OCI-LY7 (cell line): ENCODE results near the gene SLC29A3. TPM values are rescaled to one million over a fixed set of nuclear protein-coding genes. Genes with fewer than 3 reads are reported as not detected.

Source experiments
- BruUV-seq: library from RNA; stranded (reverse); fragments of 400-500 nt; replicated peaks from 2 replicates; lab custom pipeline; 2021; lab: Mats Ljungman, UMichigan
- CTCF ChIA-PET: fragments of 300-600 bp; sonication (Branson Sonifier 250); formaldehyde crosslinking; loops from one replicate; lab custom pipeline; 2022; ENCODE audit warnings: antibody characterized with exemption; ENCODE audit not compliant: unreplicated experiment; lab: Charles Lee
- POLR2A ChIA-PET: fragments of 300-600 bp; sonication (Branson Sonifier 250); formaldehyde crosslinking; loops from one replicate; lab custom pipeline; 2022; ENCODE audit warnings: antibody characterized with exemption; lab: Charles Lee
- DNase-seq: peaks from one replicate; pipeline ENCODE4 v3.0.0-alpha.2; 2015; ENCODE audit warnings: low spot score
- H2AFZ ChIP-seq: fragments of 200-600 bp; sonication (generic), shearing (Covaris generic); 2 replicates; pipeline ENCODE4 v1.6.1; 2014; ENCODE audit warnings: mild to moderate bottlenecking, antibody characterized with exemption, low read length, moderate library complexity
- H3K27ac ChIP-seq: fragments of 200-600 bp; sonication (generic); 2 replicates; pipeline ENCODE4 v1.5.1; 2014; ENCODE audit warnings: mixed run types, low read depth, mild to moderate bottlenecking, moderate library complexity, low read length, inconsistent platforms; ENCODE audit not compliant: poor library complexity, severe bottlenecking
- H3K36me3 ChIP-seq: fragments of 200-600 bp; sonication (generic); 2 replicates; pipeline ENCODE4 v1.6.1; 2014; ENCODE audit warnings: mild to moderate bottlenecking, antibody characterized with exemption, low read length, moderate library complexity, mixed read lengths; ENCODE audit not compliant: insufficient read depth
- H3K4me1 ChIP-seq: fragments of 200-600 bp; sonication (generic); 2 replicates; pipeline ENCODE4 v1.5.1; 2014; ENCODE audit warnings: mild to moderate bottlenecking, low read length; ENCODE audit not compliant: insufficient read depth, poor library complexity, severe bottlenecking
- H3K4me2 ChIP-seq: fragments of 200-600 bp; sonication (generic); 2 replicates; pipeline ENCODE4 v1.6.1; 2014; ENCODE audit warnings: mild to moderate bottlenecking, low read length
- H3K4me3 ChIP-seq: fragments of 200-600 bp; sonication (generic); 2 replicates; pipeline ENCODE4 v1.5.1; 2014; ENCODE audit warnings: mild to moderate bottlenecking, low read depth, low read length; ENCODE audit not compliant: poor library complexity, severe bottlenecking
- H3K79me2 ChIP-seq: fragments of 200-600 bp; sonication (generic); 2 replicates; pipeline ENCODE4 v1.6.1; 2016; ENCODE audit warnings: low read depth, mild to moderate bottlenecking, low read length, moderate library complexity, mixed read lengths; ENCODE audit not compliant: insufficient read depth
- H3K9me2 ChIP-seq: fragments of 200-600 bp; sonication (generic); 2 replicates; pipeline ENCODE4 v1.6.1; 2016; ENCODE audit warnings: mild to moderate bottlenecking, low read length, mixed read lengths; ENCODE audit not compliant: insufficient read depth
- H3K9me3 ChIP-seq: fragments of 200-600 bp; sonication (generic); 2 replicates; pipeline ENCODE4 v1.6.1; 2014; ENCODE audit warnings: mild to moderate bottlenecking, mixed run types, low read length, mixed read lengths
- H4K20me1 ChIP-seq: fragments of 200-600 bp; sonication (generic); 2 replicates; pipeline ENCODE4 v1.6.1; 2014; ENCODE audit warnings: mild to moderate bottlenecking, antibody characterized with exemption, low read length, moderate library complexity, mixed read lengths; ENCODE audit not compliant: insufficient read depth
- EZH2phosphoT487 ChIP-seq: fragments of 200-600 bp; sonication (generic); IDR thresholded peaks from 2 replicates; pipeline ENCODE4 v1.6.1; 2018; ENCODE audit warnings: low read depth, borderline replicate concordance, mild to moderate bottlenecking, mixed run types, antibody characterized with exemption, low read length, moderate library complexity, mixed read lengths
- intact Hi-C: fragments of 100-400 bp; cut with micrococcal nuclease; formaldehyde crosslinking; loops from one replicate; pipeline ENCODE4 v1.10.0; 2022; ENCODE audit not compliant: unreplicated experiment
- total RNA-seq, 2 experiments: library from RNA; depleted of rRNA in 1 of 2; stranded (reverse); fragments of >200 nt in 1 of 2; shearing (Covaris generic) in 1 of 2; gene quantifications; 2 replicates each; pipeline ENCODE4 v1.2.3, GENCODE V29; 2014 to 2022
- TF ChIP-seq, protein P1 (sequence below): fragments of 200-600 bp; sonication (generic); conservative IDR thresholded peaks from 2 replicates; pipeline ENCODE4 v1.5.1; 2014; ENCODE audit warnings: mild to moderate bottlenecking, antibody characterized with exemption, low read length, moderate library complexity, mixed read lengths

Gene SLC29A3
- total RNA-seq, 2 experiments from 2014 or later, result 1.7 to 8.2 TPM

DNA sequence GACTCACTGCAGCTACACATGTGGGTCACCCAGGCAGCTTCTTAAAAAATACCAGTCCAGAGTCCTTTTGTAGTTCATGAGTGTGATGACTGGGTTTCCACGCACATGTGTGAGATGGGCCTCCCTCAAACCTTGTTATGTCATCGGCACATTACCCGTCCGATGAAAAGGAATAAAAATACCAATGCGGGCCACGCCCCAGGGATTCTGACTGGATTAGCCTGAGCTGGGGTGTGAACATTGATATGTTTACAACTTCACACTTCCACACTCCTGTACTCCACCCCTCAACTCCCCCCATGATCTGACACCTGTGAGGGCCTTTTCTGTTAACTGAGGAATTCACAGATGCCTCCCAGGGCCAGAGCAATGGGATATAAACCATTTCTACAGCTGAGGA, 6.2 kb downstream of the SLC29A3 start:
- no peak overlapping the region for H3K27ac ChIP-seq
- H3K4me1 ChIP-seq, result peaks cover 7% of the 10 kb centered on the region
- H3K9me2 ChIP-seq, result no peaks in the 10 kb centered on the region
- TF ChIP-seq, protein P1, sequence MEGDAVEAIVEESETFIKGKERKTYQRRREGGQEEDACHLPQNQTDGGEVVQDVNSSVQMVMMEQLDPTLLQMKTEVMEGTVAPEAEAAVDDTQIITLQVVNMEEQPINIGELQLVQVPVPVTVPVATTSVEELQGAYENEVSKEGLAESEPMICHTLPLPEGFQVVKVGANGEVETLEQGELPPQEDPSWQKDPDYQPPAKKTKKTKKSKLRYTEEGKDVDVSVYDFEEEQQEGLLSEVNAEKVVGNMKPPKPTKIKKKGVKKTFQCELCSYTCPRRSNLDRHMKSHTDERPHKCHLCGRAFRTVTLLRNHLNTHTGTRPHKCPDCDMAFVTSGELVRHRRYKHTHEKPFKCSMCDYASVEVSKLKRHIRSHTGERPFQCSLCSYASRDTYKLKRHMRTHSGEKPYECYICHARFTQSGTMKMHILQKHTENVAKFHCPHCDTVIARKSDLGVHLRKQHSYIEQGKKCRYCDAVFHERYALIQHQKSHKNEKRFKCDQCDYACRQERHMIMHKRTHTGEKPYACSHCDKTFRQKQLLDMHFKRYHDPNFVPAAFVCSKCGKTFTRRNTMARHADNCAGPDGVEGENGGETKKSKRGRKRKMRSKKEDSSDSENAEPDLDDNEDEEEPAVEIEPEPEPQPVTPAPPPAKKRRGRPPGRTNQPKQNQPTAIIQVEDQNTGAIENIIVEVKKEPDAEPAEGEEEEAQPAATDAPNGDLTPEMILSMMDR, result no peak
- TF ChIP-seq EZH2phosphoT487, result no peak
- H3K36me3 ChIP-seq, result peaks cover 16% of the 10 kb centered on the region
- H3K4me3 ChIP-seq, result no peak overlapping the region
- no peaks in the 10 kb centered on the region for H3K9me3 ChIP-seq
- DNase-seq, result no peak
- POLR2A ChIA-PET, result interaction anchor here (0.7 kb wide), 1 partner anchor 17 kb away, joined by 5 read pairs; no protein-coding TSS in a partner anchor
- no peak overlapping the region for H2AFZ ChIP-seq
- intact Hi-C loops, result no loop called here
- no peaks in the 10 kb centered on the region for H4K20me1 ChIP-seq
- BruUV-seq, result no TSS peak
- CTCF ChIA-PET, result no interaction called here
- H3K79me2 ChIP-seq, result no peaks in the 10 kb centered on the region
- no peak overlapping the region for H3K4me2 ChIP-seq

GRCh38 chr10:71326464-71326881, 7.4 kb downstream of the SLC29A3 start:
- peaks cover 16% of the 10 kb centered on the region for H3K36me3 ChIP-seq
- H2AFZ ChIP-seq, result no peak overlapping the region
- no peak overlapping the region for H3K27ac ChIP-seq
- no TSS peak for BruUV-seq
- no peaks in the 10 kb centered on the region for H3K79me2 ChIP-seq
- H3K9me3 ChIP-seq, result no peaks in the 10 kb centered on the region
- H4K20me1 ChIP-seq, result no peaks in the 10 kb centered on the region
- no peak for DNase-seq
- intact Hi-C loops, result no loop called here
- H3K9me2 ChIP-seq, result no peaks in the 10 kb centered on the region
- H3K4me2 ChIP-seq, result no peak overlapping the region
- POLR2A ChIA-PET, result interaction anchor here (1.6 kb wide), 1 partner anchor 17 kb away, joined by 4 read pairs; no protein-coding TSS in a partner anchor
- H3K4me1 ChIP-seq, result peaks cover 6% of the 10 kb centered on the region
- no peak for TF ChIP-seq EZH2phosphoT487
- TF ChIP-seq, protein P1, result no peak
- CTCF ChIA-PET, result no interaction called here
- H3K4me3 ChIP-seq, result no peak overlapping the region

DNA sequence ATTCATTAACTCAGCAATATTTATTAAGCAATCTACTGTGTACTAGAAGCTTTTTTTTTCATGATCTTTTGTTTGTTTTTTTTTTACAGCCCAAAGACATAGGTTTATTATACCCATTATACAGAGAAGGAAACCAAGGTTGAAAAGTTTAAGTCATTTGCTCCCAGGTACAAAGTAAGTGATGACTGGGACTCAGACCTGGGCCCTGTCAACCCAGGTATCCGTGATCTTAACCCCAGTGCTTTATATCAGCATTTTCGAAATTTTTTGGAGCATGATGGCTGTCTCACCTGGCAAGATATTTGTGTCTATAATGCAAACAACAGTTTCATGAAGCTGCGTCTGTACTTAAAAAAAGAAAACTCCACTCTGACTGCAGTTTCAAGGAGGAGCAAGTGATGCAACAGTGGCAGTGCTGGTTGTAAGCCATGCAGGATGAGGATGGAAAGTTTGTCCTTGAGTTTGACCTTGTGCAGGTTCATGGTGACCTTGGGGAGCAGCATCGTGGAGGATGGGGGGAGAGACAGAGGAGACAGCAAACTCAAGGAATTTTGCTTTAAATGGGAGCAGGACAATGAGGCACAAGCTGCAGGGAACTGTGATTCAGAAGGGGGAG, 11.8 kb downstream of the SLC29A3 start:
- Histone ChIP-seq H3K27ac (no peak overlapping the region), H3K79me2 (no peaks in the 10 kb centered on the region), H3K4me3 (no peak overlapping the region), H3K36me3 (no peaks in the 10 kb centered on the region), H3K4me1 (peaks cover 5% of the 10 kb centered on the region), H4K20me1 (no peaks in the 10 kb centered on the region), H3K9me2 (no peaks in the 10 kb centered on the region), H3K9me3 (no peaks in the 10 kb centered on the region), H3K4me2 (no peak overlapping the region), H2AFZ (no peak overlapping the region)
- BruUV-seq, result no TSS peak
- POLR2A ChIA-PET, result interaction anchor here (1.0 to 1.5 kb wide), 3 partner anchors 11 to 45 kb away, joined by 3 to 4 read pairs (median 3); partner anchors contain the start of gene SLC29A3
- intact Hi-C loops, result no loop called here
- no peak for TF ChIP-seq EZH2phosphoT487
- TF ChIP-seq, protein P1, result no peak
- CTCF ChIA-PET, result interaction anchor here (0.9 kb wide), 1 partner anchor 12 kb away, joined by 3 read pairs; no protein-coding TSS in a partner anchor
- DNase-seq, result no peak
